NCI-H748 treated with DMSO at 0.1 percent for 48 hours (cell line): Measurements from ENCODE around the gene MTARC1.

Experiments
- DNase-seq: peaks from one replicate; lab custom pipeline; 2025; lab: John Stamatoyannopoulos, UW

MTARC1 gene

GRCh38 chr1:220770245-220770913 is 16.3 kb upstream of the MTARC1 start:
- no peak for DNase-seq

GRCh38 chr1:220772846-220773245 is 13.9 kb upstream of the MTARC1 start:
- DNase-seq = no peak

GRCh38 chr1:220775240-220775853 is 11.4 kb upstream of the MTARC1 start:
- DNase-seq = no peak

GRCh38 chr1:220776254-220776653 is 10.5 kb upstream of the MTARC1 start:
- DNase-seq = no peak

GRCh38 chr1:220776720-220777326 is 9.9 kb upstream of the MTARC1 start:
- peak; percentile 34 for DNase-seq

- no peak for DNase-seq
Measured at GRCh38 chr1:220783453-220783852, 3.3 kb upstream of the MTARC1 start.

- no peak for DNase-seq
Measured at GRCh38 chr1:220784751-220785150, 2.0 kb upstream of the MTARC1 start.

GRCh38 chr1:220785166-220786056 is 1.3 kb upstream of the MTARC1 start:
- no peak for DNase-seq

GRCh38 chr1:220786057-220786336 is 716 bp upstream of the MTARC1 start:
- DNase-seq = no peak

GRCh38 chr1:220787069-220787619 is 431 bp downstream of the MTARC1 start:
- peak; percentile 27 for DNase-seq

GRCh38 chr1:220788900-220789299 is 2.2 kb downstream of the MTARC1 start:
- DNase-seq = no peak

GRCh38 chr1:220789532-220790147 is 2.9 kb downstream of the MTARC1 start:
- no peak for DNase-seq

GRCh38 chr1:220791285-220791684 is 4.6 kb downstream of the MTARC1 start:
- peak; percentile 15 for DNase-seq

GRCh38 chr1:220791956-220792355 is 5.2 kb downstream of the MTARC1 start:
- DNase-seq = no peak

GRCh38 chr1:220796530-220796929 is 9.8 kb downstream of the MTARC1 start:
- no peak for DNase-seq

- DNase-seq = no peak
Measured at GRCh38 chr1:220797044-220797443, 10.3 kb downstream of the MTARC1 start.

GRCh38 chr1:220797553-220797952 is 10.8 kb downstream of the MTARC1 start:
- no peak for DNase-seq

- no peak for DNase-seq
Measured at GRCh38 chr1:220798338-220798737, 11.6 kb downstream of the MTARC1 start.

- no peak for DNase-seq
Measured at GRCh38 chr1:220800262-220800661, 13.5 kb downstream of the MTARC1 start.

GRCh38 chr1:220803401-220804201 is 16.9 kb downstream of the MTARC1 start:
- no peak for DNase-seq

- DNase-seq = no peak
Measured at GRCh38 chr1:220804202-220804586, 17.5 kb downstream of the MTARC1 start.
